Retinal pigment epithelial cell (primary cell): ENCODE data around the gene GNG13.

ENCODE experiments used
- DNase-seq: peaks from one replicate; pipeline ENCODE4 v3.0.0-alpha.2; 2010; ENCODE audit warnings: low read depth
- H3K4me3 ChIP-seq: 2 replicates; pipeline ENCODE4 v1.5.1; 2011; ENCODE audit warnings: mild to moderate bottlenecking, low read length, control low read depth, moderate library complexity
- CTCF ChIP-seq: conservative IDR thresholded peaks from 2 replicates; pipeline ENCODE4 v1.5.1; 2011; ENCODE audit warnings: low read depth, low read length, control low read depth, inconsistent platforms

The GNG13 gene

GRCh38 chr16:787978-788398, 12.5 kb downstream of the GNG13 start, which contains the start of gene RPUSD1:
Gene RPUSD1, minus strand, starts transcription at chr16:788381. Its CDS starts 644 bp downstream, at chr16:787737.
- no peak for DNase-seq
- no peak for TF ChIP-seq CTCF
- H3K4me3 ChIP-seq: peak within 1 kb of the TSS; percentile 73

- TF ChIP-seq CTCF: no peak
- peak overlapping the region; percentile 71 for H3K4me3 ChIP-seq
- no peak for DNase-seq
Observed at GRCh38 chr16:787321-787966, 13.1 kb downstream of the GNG13 start.

GRCh38 chr16:785563-786535, 14.7 kb downstream of the GNG13 start:
- no peak overlapping the region for H3K4me3 ChIP-seq
- peak; percentile 75 for TF ChIP-seq CTCF
- no peak for DNase-seq

GRCh38 chr16:784431-784830, 16.1 kb downstream of the GNG13 start:
- no peak for DNase-seq
- no peak for TF ChIP-seq CTCF
- H3K4me3 ChIP-seq: no peak overlapping the region

GRCh38 chr16:783404-784161, 17.0 kb downstream of the GNG13 start:
- no peak for DNase-seq
- TF ChIP-seq CTCF: no peak

GRCh38 chr16:782766-783403, 17.6 kb downstream of the GNG13 start:
- no peak for TF ChIP-seq CTCF
- H3K4me3 ChIP-seq: no peak overlapping the region

More at GRCh38 chr16:783404-784161, 17.0 kb downstream of the GNG13 start:
- H3K4me3 ChIP-seq: no peak overlapping the region

More at GRCh38 chr16:782766-783403, 17.6 kb downstream of the GNG13 start:
- DNase-seq: no peak
